Rectal smooth muscle tissue (tissue), 1 donor: ENCODE results near the gene CNTN3.

Experiments used
- H3K27ac ChIP-seq: one replicate; pipeline ENCODE4 v1.7.0; 2013; ENCODE audit warnings: low read depth, low read length, inconsistent platforms
- H3K27me3 ChIP-seq: one replicate; pipeline ENCODE4 v1.7.0; 2013; ENCODE audit warnings: low read length; ENCODE audit not compliant: control insufficient read depth, insufficient read depth
- H3K36me3 ChIP-seq: one replicate; pipeline ENCODE4 v1.7.0; 2013; ENCODE audit warnings: low read length; ENCODE audit not compliant: control insufficient read depth, insufficient read depth
- H3K4me1 ChIP-seq: one replicate; pipeline ENCODE4 v1.7.0; 2013; ENCODE audit warnings: low read length; ENCODE audit not compliant: control insufficient read depth, insufficient read depth
- H3K4me3 ChIP-seq: one replicate; pipeline ENCODE4 v1.7.0; 2013; ENCODE audit warnings: low read length
- H3K9ac ChIP-seq: one replicate; pipeline ENCODE4 v1.7.0; 2013; ENCODE audit warnings: low read length

The CNTN3 gene

GRCh38 chr3:74614107-74614967 lies at the start of gene CNTN3:
Gene CNTN3 (minus strand): TSS chr3:74614659. CDS start chr3:74521112, 93,547 bp downstream.
- Histone ChIP-seq H3K9ac (no peak within 1 kb of the TSS), H3K27me3 (no peaks in the 10 kb centered on the region), H3K27ac (no peak within 1 kb of the TSS), H3K36me3 (no peaks in the 10 kb centered on the region), H3K4me1 (no peaks in the 10 kb centered on the region), H3K4me3 (peak within 1 kb of the TSS; percentile 75)

- H3K27ac ChIP-seq: no peak overlapping the region
- no peaks in the 10 kb centered on the region for H3K4me1 ChIP-seq
- no peaks in the 10 kb centered on the region for H3K36me3 ChIP-seq
- H3K4me3 ChIP-seq: no peak overlapping the region
- H3K9ac ChIP-seq: no peak overlapping the region
- no peaks in the 10 kb centered on the region for H3K27me3 ChIP-seq
Observed at GRCh38 chr3:74663178-74663577, 48.7 kb upstream of the CNTN3 start.

GRCh38 chr3:74661672-74662071 lies 47.2 kb upstream of the CNTN3 start:
- Histone ChIP-seq H3K9ac (no peak overlapping the region), H3K27ac (no peak overlapping the region), H3K27me3 (no peaks in the 10 kb centered on the region), H3K36me3 (no peaks in the 10 kb centered on the region), H3K4me1 (no peaks in the 10 kb centered on the region), H3K4me3 (no peak overlapping the region)

GRCh38 chr3:74651885-74652284 lies 37.4 kb upstream of the CNTN3 start:
- Histone ChIP-seq H3K9ac (no peak overlapping the region), H3K27me3 (no peaks in the 10 kb centered on the region), H3K36me3 (no peaks in the 10 kb centered on the region), H3K4me1 (no peaks in the 10 kb centered on the region), H3K27ac (no peak overlapping the region), H3K4me3 (no peak overlapping the region)

- Histone ChIP-seq H3K4me1 (no peaks in the 10 kb centered on the region), H3K36me3 (no peaks in the 10 kb centered on the region), H3K27me3 (no peaks in the 10 kb centered on the region), H3K9ac (no peak overlapping the region), H3K4me3 (no peak overlapping the region), H3K27ac (no peak overlapping the region)
Observed at GRCh38 chr3:74651292-74651691, 36.8 kb upstream of the CNTN3 start.

GRCh38 chr3:74648107-74648506 lies 33.6 kb upstream of the CNTN3 start:
- Histone ChIP-seq H3K4me1 (no peaks in the 10 kb centered on the region), H3K4me3 (no peak overlapping the region), H3K27me3 (no peaks in the 10 kb centered on the region), H3K36me3 (no peaks in the 10 kb centered on the region), H3K9ac (no peak overlapping the region), H3K27ac (no peak overlapping the region)

- no peaks in the 10 kb centered on the region for H3K27me3 ChIP-seq
- no peak overlapping the region for H3K9ac ChIP-seq
- no peak overlapping the region for H3K4me3 ChIP-seq
- no peak overlapping the region for H3K27ac ChIP-seq
- H3K36me3 ChIP-seq: no peaks in the 10 kb centered on the region
- H3K4me1 ChIP-seq: no peaks in the 10 kb centered on the region
Observed at GRCh38 chr3:74646094-74646493, 31.6 kb upstream of the CNTN3 start.

GRCh38 chr3:74643636-74644035 lies 29.2 kb upstream of the CNTN3 start:
- no peaks in the 10 kb centered on the region for H3K36me3 ChIP-seq
- H3K4me1 ChIP-seq: no peaks in the 10 kb centered on the region
- H3K27me3 ChIP-seq: no peaks in the 10 kb centered on the region
- no peak overlapping the region for H3K27ac ChIP-seq
- H3K4me3 ChIP-seq: no peak overlapping the region
- no peak overlapping the region for H3K9ac ChIP-seq

GRCh38 chr3:74642876-74643275 lies 28.4 kb upstream of the CNTN3 start:
- Histone ChIP-seq H3K36me3 (no peaks in the 10 kb centered on the region), H3K27ac (no peak overlapping the region), H3K4me3 (no peak overlapping the region), H3K9ac (no peak overlapping the region), H3K27me3 (no peaks in the 10 kb centered on the region), H3K4me1 (no peaks in the 10 kb centered on the region)

- no peaks in the 10 kb centered on the region for H3K36me3 ChIP-seq
- no peak overlapping the region for H3K9ac ChIP-seq
- no peak overlapping the region for H3K27ac ChIP-seq
- H3K27me3 ChIP-seq: no peaks in the 10 kb centered on the region
- no peak overlapping the region for H3K4me3 ChIP-seq
- H3K4me1 ChIP-seq: no peaks in the 10 kb centered on the region
Observed at GRCh38 chr3:74640211-74640610, 25.8 kb upstream of the CNTN3 start.

GRCh38 chr3:74639681-74640080 lies 25.2 kb upstream of the CNTN3 start:
- H3K36me3 ChIP-seq: no peaks in the 10 kb centered on the region
- no peak overlapping the region for H3K4me3 ChIP-seq
- no peaks in the 10 kb centered on the region for H3K27me3 ChIP-seq
- H3K9ac ChIP-seq: no peak overlapping the region
- no peak overlapping the region for H3K27ac ChIP-seq
- H3K4me1 ChIP-seq: no peaks in the 10 kb centered on the region

GRCh38 chr3:74636981-74637380 lies 22.5 kb upstream of the CNTN3 start:
- Histone ChIP-seq H3K9ac (no peak overlapping the region), H3K4me1 (no peaks in the 10 kb centered on the region), H3K27me3 (no peaks in the 10 kb centered on the region), H3K36me3 (no peaks in the 10 kb centered on the region), H3K27ac (no peak overlapping the region), H3K4me3 (no peak overlapping the region)

GRCh38 chr3:74633021-74633420 lies 18.6 kb upstream of the CNTN3 start:
- Histone ChIP-seq H3K27ac (no peak overlapping the region), H3K4me3 (no peak overlapping the region), H3K36me3 (no peaks in the 10 kb centered on the region), H3K9ac (no peak overlapping the region), H3K27me3 (no peaks in the 10 kb centered on the region), H3K4me1 (no peaks in the 10 kb centered on the region)
